Stimulated activated CD4-positive, alpha-beta T cell treated with anti-CD3 and anti-CD28 coated beads, Interleukin-4, amount 100 ng/mL, for 24 hours (primary cell): ENCODE data around the gene ST3GAL3.

Experiments
- DNase-seq: peaks from one replicate; pipeline ENCODE4 v3.0.0-alpha.2; 2020

The ST3GAL3 gene

GRCh38 chr1:43789604-43790550 lies 82.5 kb downstream of the ST3GAL3 start:
- no peak for DNase-seq

GRCh38 chr1:43791243-43791642 lies 83.9 kb downstream of the ST3GAL3 start:
- no peak for DNase-seq

- no peak for DNase-seq
Observed at GRCh38 chr1:43796111-43796581, 88.8 kb downstream of the ST3GAL3 start.

- DNase-seq: no peak
Observed at GRCh38 chr1:43797891-43798290, 90.6 kb downstream of the ST3GAL3 start.

GRCh38 chr1:43799656-43800635 lies 92.6 kb downstream of the ST3GAL3 start:
- no peak for DNase-seq

- DNase-seq: no peak
Observed at GRCh38 chr1:43800771-43801170, 93.4 kb downstream of the ST3GAL3 start.

GRCh38 chr1:43801203-43801602 lies 93.9 kb downstream of the ST3GAL3 start:
- DNase-seq: no peak

GRCh38 chr1:43802356-43802980 lies 95.1 kb downstream of the ST3GAL3 start:
- DNase-seq: no peak

GRCh38 chr1:43803105-43803504 lies 95.8 kb downstream of the ST3GAL3 start:
- no peak for DNase-seq

- DNase-seq: no peak
Observed at GRCh38 chr1:43803646-43804045, 96.3 kb downstream of the ST3GAL3 start.

- DNase-seq: no peak
Observed at GRCh38 chr1:43804569-43804968, 97.2 kb downstream of the ST3GAL3 start.

- no peak for DNase-seq
Observed at GRCh38 chr1:43805340-43805739, 98.0 kb downstream of the ST3GAL3 start.

GRCh38 chr1:43806183-43806582 lies 98.8 kb downstream of the ST3GAL3 start:
- no peak for DNase-seq

- no peak for DNase-seq
Observed at GRCh38 chr1:43809097-43809673, 101.8 kb downstream of the ST3GAL3 start.

GRCh38 chr1:43812579-43812978 lies 105.2 kb downstream of the ST3GAL3 start:
- DNase-seq: no peak

- DNase-seq: no peak
Observed at GRCh38 chr1:43814401-43814800, 107.1 kb downstream of the ST3GAL3 start.

- no peak for DNase-seq
Observed at GRCh38 chr1:43817304-43817939, 110.1 kb downstream of the ST3GAL3 start.

- DNase-seq: no peak
Observed at GRCh38 chr1:43818691-43819090, 111.4 kb downstream of the ST3GAL3 start.

GRCh38 chr1:43819357-43819756 lies 112.0 kb downstream of the ST3GAL3 start:
- no peak for DNase-seq

GRCh38 chr1:43821471-43821870 lies 114.1 kb downstream of the ST3GAL3 start:
- no peak for DNase-seq

- DNase-seq: no peak
Observed at GRCh38 chr1:43822040-43822690, 114.8 kb downstream of the ST3GAL3 start.
